Keratinocyte (primary cell): ENCODE data around the gene CORO2B. TPM values are rescaled to one million over a fixed set of nuclear protein-coding genes. Genes with fewer than 3 reads are reported as not detected.

Source experiments
- DNase-seq: peaks from one replicate; pipeline ENCODE4 v3.0.0-alpha.2; 2011; ENCODE audit warnings: low read depth, missing footprints, low spot score
- FAIRE-seq: peaks from 2 replicates; lab custom pipeline; 2011; peaks lifted over from hg19 to GRCh38; lab: Jason Lieb, UNC
- H2AFZ ChIP-seq: 2 replicates; pipeline ENCODE4 v1.6.0; 2012; ENCODE audit warnings: low read length, control low read depth, inconsistent platforms; ENCODE audit not compliant: control insufficient read depth
- H3K27ac ChIP-seq: 2 replicates; pipeline ENCODE4 v1.5.1; 2011; ENCODE audit warnings: low read length; ENCODE audit not compliant: control insufficient read depth, insufficient read depth
- H3K27me3 ChIP-seq: 3 replicates; pipeline ENCODE4 v1.6.0; 2011; ENCODE audit warnings: low read length; ENCODE audit not compliant: control insufficient read depth, insufficient read depth; ENCODE audit errors: extremely low read depth
- H3K36me3 ChIP-seq, 2 experiments: 2 replicates in 1 of 2; 3 replicates in 1 of 2; pipeline ENCODE4 v1.5.1; 2011; ENCODE audit warnings: low read length in 2 of 2, mild to moderate bottlenecking in 1 of 2; ENCODE audit not compliant: control insufficient read depth in 2 of 2, insufficient read depth in 2 of 2; ENCODE audit errors: extremely low read depth in 1 of 2
- H3K4me1 ChIP-seq: 3 replicates; pipeline ENCODE4 v1.5.1; 2011; ENCODE audit warnings: low read length; ENCODE audit not compliant: control insufficient read depth, insufficient read depth; ENCODE audit errors: extremely low read depth
- H3K4me2 ChIP-seq: 3 replicates; pipeline ENCODE4 v1.6.0; 2011; ENCODE audit warnings: low read depth, low read length; ENCODE audit not compliant: control insufficient read depth, insufficient read depth; ENCODE audit errors: extremely low read depth
- H3K4me3 ChIP-seq, 3 experiments: fragments of 200-600 bp in 1 of 3; sonication (generic) in 1 of 3; 2 replicates in 2 of 3; 3 replicates in 1 of 3; pipeline ENCODE4 v1.5.1; 2011 to 2016; ENCODE audit warnings: low read length in 3 of 3, mild to moderate bottlenecking in 3 of 3, control low read depth in 2 of 3, inconsistent platforms in 1 of 3, low read depth in 1 of 3, mixed read lengths in 1 of 3, mixed run types in 1 of 3, moderate library complexity in 1 of 3; ENCODE audit not compliant: control insufficient read depth in 2 of 3, insufficient read depth in 2 of 3; ENCODE audit errors: extremely low read depth in 1 of 3
- H3K79me2 ChIP-seq: 2 replicates; pipeline ENCODE4 v1.6.0; 2012; ENCODE audit warnings: low read length; ENCODE audit not compliant: control insufficient read depth, insufficient read depth
- H3K9ac ChIP-seq: 3 replicates; pipeline ENCODE4 v1.6.0; 2011; ENCODE audit warnings: low read length; ENCODE audit not compliant: control insufficient read depth, insufficient read depth; ENCODE audit errors: extremely low read depth
- H3K9me1 ChIP-seq: 3 replicates; pipeline ENCODE4 v1.6.0; 2011; ENCODE audit warnings: low read length; ENCODE audit not compliant: control insufficient read depth, insufficient read depth; ENCODE audit errors: extremely low read depth
- H3K9me3 ChIP-seq: 2 replicates; pipeline ENCODE4 v1.5.1; 2012; ENCODE audit warnings: low read depth, low read length; ENCODE audit not compliant: control insufficient read depth
- H4K20me1 ChIP-seq: 3 replicates; pipeline ENCODE4 v1.6.0; 2011; ENCODE audit warnings: low read length; ENCODE audit not compliant: control insufficient read depth, insufficient read depth; ENCODE audit errors: extremely low read depth
- EZH2 ChIP-seq: IDR thresholded peaks from one replicate; pipeline ENCODE4 v1.6.1; 2012; ENCODE audit warnings: inconsistent platforms, mild to moderate bottlenecking, low read length, moderate library complexity
- dilution Hi-C: fragments of 300-500 bp; cut with MboI; formaldehyde crosslinking; loops from one replicate; pipeline ENCODE4 v1.7.0; 2020; ENCODE audit warnings: low sequenced_read_pairs; ENCODE audit not compliant: extremely low pct_ligation_motif_present
- polyA plus RNA-seq, 5 experiments: library from polyadenylated mRNA; depleted of rRNA in 3 of 5; stranded (reverse) in 3 of 5; stranded (forward) in 1 of 5; unstranded in 1 of 5; fragments of >200 nt; gene quantifications; 1 replicate in 1 of 5; 2 replicates in 3 of 5; 3 replicates in 1 of 5; pipeline versions ENCODE4 v1.2.1 to v1.2.3, GENCODE V29; 2011 to 2012; ENCODE audit warnings: missing spikeins in 2 of 5, low read depth in 1 of 5, low replicate concordance in 1 of 5
- TF ChIP-seq, protein P1 (sequence below), 3 experiments: IDR thresholded peaks in 1 of 3; conservative IDR thresholded peaks in 1 of 3; optimal IDR thresholded peaks in 1 of 3; 2 replicates in 2 of 3; 3 replicates in 1 of 3; pipeline versions ENCODE3 to v1.5.1; 2011; ENCODE audit warnings: low read length in 3 of 3, mild to moderate bottlenecking in 3 of 3, moderate library complexity in 2 of 3, control low read depth in 1 of 3, inconsistent platforms in 1 of 3; ENCODE audit not compliant: insufficient read depth in 2 of 3; ENCODE audit errors: extremely low read depth in 1 of 3

CORO2B gene
- polyA plus RNA-seq, 1 donor (not counting 4 experiments of a cell fraction or from before 2014, with no cell fraction given) = 0.13 TPM

- Histone ChIP-seq H3K9ac (no peak overlapping the region), H3K79me2 (no peaks in the 10 kb centered on the region), H3K9me3 (no peaks in the 10 kb centered on the region), H3K4me3 (no peak overlapping the region), H3K27me3 (peaks cover 4% of the 10 kb centered on the region), H3K4me2 (no peak overlapping the region), H3K27ac (no peak overlapping the region), H3K4me1 (peaks cover 4% of the 10 kb centered on the region), H4K20me1 (no peaks in the 10 kb centered on the region), H3K9me1 (no peaks in the 10 kb centered on the region), H3K36me3 (no peaks in the 10 kb centered on the region), H2AFZ (no peak overlapping the region)
- FAIRE-seq (no peak), DNase-seq (peak; percentile 7)
- TF ChIP-seq, protein P1, sequence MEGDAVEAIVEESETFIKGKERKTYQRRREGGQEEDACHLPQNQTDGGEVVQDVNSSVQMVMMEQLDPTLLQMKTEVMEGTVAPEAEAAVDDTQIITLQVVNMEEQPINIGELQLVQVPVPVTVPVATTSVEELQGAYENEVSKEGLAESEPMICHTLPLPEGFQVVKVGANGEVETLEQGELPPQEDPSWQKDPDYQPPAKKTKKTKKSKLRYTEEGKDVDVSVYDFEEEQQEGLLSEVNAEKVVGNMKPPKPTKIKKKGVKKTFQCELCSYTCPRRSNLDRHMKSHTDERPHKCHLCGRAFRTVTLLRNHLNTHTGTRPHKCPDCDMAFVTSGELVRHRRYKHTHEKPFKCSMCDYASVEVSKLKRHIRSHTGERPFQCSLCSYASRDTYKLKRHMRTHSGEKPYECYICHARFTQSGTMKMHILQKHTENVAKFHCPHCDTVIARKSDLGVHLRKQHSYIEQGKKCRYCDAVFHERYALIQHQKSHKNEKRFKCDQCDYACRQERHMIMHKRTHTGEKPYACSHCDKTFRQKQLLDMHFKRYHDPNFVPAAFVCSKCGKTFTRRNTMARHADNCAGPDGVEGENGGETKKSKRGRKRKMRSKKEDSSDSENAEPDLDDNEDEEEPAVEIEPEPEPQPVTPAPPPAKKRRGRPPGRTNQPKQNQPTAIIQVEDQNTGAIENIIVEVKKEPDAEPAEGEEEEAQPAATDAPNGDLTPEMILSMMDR (optimal IDR thresholded peaks at IDR 0.05 in 1 of 3, IDR thresholded peaks at IDR 0.05 in 1 of 3, conservative IDR thresholded peaks at IDR 0.05 in 1 of 3; ENCODE audit: extremely low read depth in 1 of 3, insufficient read depth in 2 of 3, low read length in 3 of 3) = no peak
- TF ChIP-seq EZH2 = no peak
- dilution Hi-C loops = no loop called here
Observed at GRCh38 chr15:68768321-68768720, 189.5 kb downstream of the CORO2B start.

- Histone ChIP-seq H3K9me3 (no peaks in the 10 kb centered on the region), H3K4me1 (peaks cover 4% of the 10 kb centered on the region), H3K79me2 (no peaks in the 10 kb centered on the region), H3K9me1 (no peaks in the 10 kb centered on the region), H3K36me3 (no peaks in the 10 kb centered on the region), H3K4me2 (no peak overlapping the region), H3K4me3 (no peak overlapping the region), H2AFZ (no peak overlapping the region), H4K20me1 (no peaks in the 10 kb centered on the region), H3K9ac (no peak overlapping the region), H3K27me3 (peaks cover 4% of the 10 kb centered on the region), H3K27ac (no peak overlapping the region)
- DNase-seq (no peak), FAIRE-seq (no peak)
- dilution Hi-C loops = no loop called here
- TF ChIP-seq EZH2 = no peak
- TF ChIP-seq, protein P1 (optimal IDR thresholded peaks at IDR 0.05 in 1 of 3, IDR thresholded peaks at IDR 0.05 in 1 of 3, conservative IDR thresholded peaks at IDR 0.05 in 1 of 3; ENCODE audit: extremely low read depth in 1 of 3, insufficient read depth in 2 of 3, low read length in 3 of 3) = no peak
Observed at GRCh38 chr15:68769702-68770101, 190.9 kb downstream of the CORO2B start.
